Gastrocnemius medialis (tissue), 4 donors: ENCODE measurements around the gene STX3. TPM values are rescaled to one million over a fixed set of nuclear protein-coding genes. Genes with fewer than 3 reads are reported as not detected.
A peak's percentile ranks its signal among the peaks of the same experiment; 100 is the strongest.

ENCODE experiments used
- ATAC-seq, 2 donors: fragments of 150-250 bp; one replicate each; pipeline ENCODE4 v1.9.1; 2016
- DNase-seq, 2 donors: peaks; one replicate each; pipeline ENCODE4 v3.0.0-alpha.2; 2019
- H3K27ac ChIP-seq, 4 donors: fragments of 200-600 bp; sonication (generic); 1 replicate in 1 of 4; 2 replicates in 3 of 4; pipeline ENCODE4 v1.5.1; 2016 to 2018; ENCODE audit warnings: mild to moderate bottlenecking in 2 of 4, moderate library complexity in 1 of 4
- H3K27me3 ChIP-seq, 3 donors: fragments of 200-600 bp; sonication (generic) in 2 of 3; 1 replicate in 1 of 3; 2 replicates in 2 of 3; pipeline versions ENCODE4 v1.5.1 to v1.6.0; 2016 to 2019; ENCODE audit warnings: mild to moderate bottlenecking in 1 of 3, moderate library complexity in 1 of 3
- H3K36me3 ChIP-seq, 2 donors: fragments of 200-600 bp; sonication (generic) in 1 of 2; one replicate each; pipeline ENCODE4 v1.5.1; 2017 to 2018
- H3K4me1 ChIP-seq, 2 donors: fragments of 200-600 bp; sonication (generic) in 1 of 2; one replicate each; pipeline ENCODE4 v1.5.1; 2016 to 2017; ENCODE audit warnings: mild to moderate bottlenecking in 2 of 2
- H3K4me3 ChIP-seq, 4 donors: fragments of 200-600 bp; sonication (generic) in 3 of 4; 1 replicate in 1 of 4; 2 replicates in 3 of 4; pipeline ENCODE4 v1.5.1; 2016 to 2019; ENCODE audit warnings: mild to moderate bottlenecking in 2 of 4
- H3K9me3 ChIP-seq, 3 donors: fragments of 200-600 bp; sonication (generic) in 2 of 3; 1 replicate in 1 of 3; 2 replicates in 2 of 3; pipeline ENCODE4 v1.5.1; 2016 to 2019
- CTCF ChIP-seq, 5 experiments: fragments of 450-650 bp in 3 of 5; fragments of 200-600 bp in 2 of 5; sonication (generic) in 2 of 5; IDR thresholded peaks in 4 of 5; conservative IDR thresholded peaks in 1 of 5; 1 replicate in 4 of 5; 2 replicates in 1 of 5; pipeline ENCODE4 v1.5.1; 2016 to 2019; ENCODE audit warnings: antibody characterized with exemption in 5 of 5, mild to moderate bottlenecking in 3 of 5, moderate library complexity in 3 of 5
- POLR2A ChIP-seq, 2 donors: fragments of 450-650 bp; IDR thresholded peaks; one replicate each; pipeline ENCODE4 v1.6.1; 2017; ENCODE audit warnings: antibody characterized with exemption in 2 of 2, mild to moderate bottlenecking in 2 of 2, moderate library complexity in 2 of 2
- in situ Hi-C, 4 donors: fragments of 200-750 bp; cut with MboI; loops; one replicate each; pipeline versions ENCODE4 v1.15.0 to v1.8.0; 2017; ENCODE audit warnings: low sequenced_read_pairs in 4 of 4
- intact Hi-C: fragments of 100-400 bp; cut with DNase I; formaldehyde crosslinking; loops from one replicate; pipeline ENCODE4 v1.15.1; 2023; ENCODE audit warnings: low total_unique reads
- total RNA-seq, 4 donors: library from RNA; depleted of rRNA; stranded (reverse); fragments of >200 nt; gene quantifications; one replicate each; pipeline versions ENCODE4 v1.1.0 to v1.2.3, GENCODE V29; 2016

The STX3 gene
- total RNA-seq, 4 donors from 2014 or later, result 8.3 to 23.4 (median 15.8) TPM

DNA sequence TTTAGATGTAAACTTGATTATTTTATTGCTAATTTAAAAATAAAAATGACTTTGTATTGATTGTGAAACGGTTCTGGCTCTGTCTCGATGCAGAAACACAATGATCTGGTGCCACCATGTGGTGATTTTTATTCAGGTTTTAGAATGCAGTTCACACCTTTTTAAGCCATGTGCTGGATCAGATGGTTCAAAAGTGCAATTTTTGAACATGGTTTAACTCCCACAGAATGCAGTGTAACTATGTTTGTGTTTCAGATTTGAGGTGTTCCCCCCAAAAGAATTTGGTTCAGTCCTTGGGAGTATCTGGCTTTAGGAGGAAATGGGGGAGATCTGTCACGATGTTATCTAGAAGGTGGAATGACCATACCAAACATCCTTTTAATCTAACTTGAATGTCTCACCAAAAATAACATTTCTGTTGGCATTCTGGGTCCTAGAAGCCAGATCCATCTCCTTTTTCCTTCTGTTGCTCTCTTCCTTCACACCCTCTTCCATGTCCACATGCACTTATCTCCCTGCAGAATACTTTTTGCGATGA is 47.5 kb downstream of the STX3 start:
- in situ Hi-C loops, result loop anchor here (5.0 to 25.0 kb wide), 5 partner anchors 45 to 270 kb away; partner anchors contain the start of gene STX3 (in 1 of the 4)
- H3K4me3 ChIP-seq, result no peak overlapping the region

DNA sequence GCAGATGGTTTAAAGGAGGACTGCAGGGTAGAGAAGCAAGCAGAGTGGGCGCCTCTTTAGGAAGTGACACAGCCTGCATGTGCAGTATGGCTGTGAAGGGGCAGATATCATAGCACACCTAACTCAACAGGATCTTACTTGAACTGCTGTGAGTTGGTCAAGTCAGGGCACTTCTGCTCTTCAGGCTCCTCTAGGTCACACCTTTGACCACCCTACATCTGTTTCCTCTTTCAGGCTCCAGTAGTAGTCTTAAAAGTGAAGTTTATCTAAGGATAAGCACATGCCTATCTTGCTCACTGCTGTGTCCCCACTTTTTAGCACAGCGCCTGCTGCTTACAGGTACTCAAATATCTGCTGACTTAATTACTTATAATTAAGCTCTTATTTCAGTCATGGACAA is 48.9 kb downstream of the STX3 start:
- Histone ChIP-seq H3K27ac (no peak overlapping the region), H3K4me1 (peaks cover 6 to 9% of the 10 kb centered on the region in 2 donors), H3K36me3 (peaks cover 0 to 37% of the 10 kb centered on the region in 2 donors), H3K4me3 (no peak overlapping the region), H3K9me3 (no peaks in the 10 kb centered on the region), H3K27me3 (no peaks in the 10 kb centered on the region)
- in situ Hi-C loops, result loop anchor here (5.0 to 25.0 kb wide), 5 partner anchors 47 to 272 kb away; partner anchors contain the start of gene STX3 (in 1 of the 4)
- TF ChIP-seq POLR2A (IDR thresholded peaks at IDR 0.05), result no peak
- no peak for TF ChIP-seq CTCF (IDR thresholded peaks at IDR 0.05 in 4 of 5, conservative IDR thresholded peaks at IDR 0.05 in 1 of 5)
- DNase-seq (no peak), ATAC-seq (no peak)
- intact Hi-C loops, result loop anchor here (5.0 kb wide), 2 partner anchors 192 to 267 kb away; no protein-coding TSS in a partner anchor

More for the DNA sequence above, 47.5 kb downstream of the STX3 start:
- no peaks in the 10 kb centered on the region for H3K27me3 ChIP-seq
- no peaks in the 10 kb centered on the region for H3K9me3 ChIP-seq
- TF ChIP-seq POLR2A (IDR thresholded peaks at IDR 0.05) (no peak), CTCF (IDR thresholded peaks at IDR 0.05 in 4 of 5, conservative IDR thresholded peaks at IDR 0.05 in 1 of 5) (peak; percentile 59 to 83 (median 64))
- intact Hi-C loops, result loop anchor here (1.0 to 5.0 kb wide), 5 partner anchors 8 to 265 kb away; partner anchors contain the start of genes MRPL16 and PATL1
- H3K27ac ChIP-seq, result peak overlapping the region; percentile 36 to 78 (median 64)
- DNase-seq (peak in 1 of 2 donors; percentile 18), ATAC-seq (peak; percentile 84 to 85)
- peaks cover 0 to 33% of the 10 kb centered on the region in 2 donors for H3K36me3 ChIP-seq
- peaks cover 6 to 9% of the 10 kb centered on the region in 2 donors for H3K4me1 ChIP-seq

DNA sequence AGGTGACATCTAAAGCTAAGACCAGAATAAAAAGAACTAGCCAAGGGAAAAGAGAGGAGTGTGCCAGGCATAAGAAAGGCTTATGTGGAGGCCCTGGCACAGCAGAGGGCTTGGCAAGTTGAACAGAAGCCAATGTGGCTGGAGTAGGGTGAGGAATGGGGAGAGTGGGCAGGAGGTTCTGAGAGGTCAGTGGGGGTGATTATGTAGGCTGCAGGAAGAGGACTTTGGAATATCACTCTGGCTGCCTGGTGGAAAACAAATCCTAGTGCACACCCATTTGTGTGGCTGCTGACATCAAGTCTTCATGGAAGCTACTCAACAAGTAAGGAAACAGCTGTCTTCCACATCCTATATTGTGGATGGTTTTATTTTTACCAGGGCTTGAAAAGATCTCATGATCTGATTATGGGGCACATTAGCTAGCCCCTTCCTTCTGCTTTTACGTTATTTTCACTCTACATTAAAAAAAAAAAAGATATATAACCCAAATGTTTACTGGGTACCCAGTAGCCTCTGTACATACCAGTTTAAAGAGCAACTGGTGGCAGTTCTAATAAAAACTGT is 52.0 kb downstream of the STX3 start:
- H3K27ac ChIP-seq, result no peak overlapping the region
- H3K4me1 ChIP-seq, result peaks cover 11 to 12% of the 10 kb centered on the region in 2 donors
- H3K4me3 ChIP-seq, result no peak overlapping the region
- H3K9me3 ChIP-seq, result no peaks in the 10 kb centered on the region
- DNase-seq (no peak), ATAC-seq (no peak)
- intact Hi-C loops, result no loop called here
- in situ Hi-C loops, result loop anchor here in 3 of 4 donors (10.0 to 25.0 kb wide), 2 partner anchors 270 to 272 kb away; no protein-coding TSS in a partner anchor
- no peaks in the 10 kb centered on the region for H3K27me3 ChIP-seq
- peaks cover 0 to 37% of the 10 kb centered on the region in 2 donors for H3K36me3 ChIP-seq
- no peak for TF ChIP-seq CTCF (IDR thresholded peaks at IDR 0.05 in 4 of 5, conservative IDR thresholded peaks at IDR 0.05 in 1 of 5)

DNA sequence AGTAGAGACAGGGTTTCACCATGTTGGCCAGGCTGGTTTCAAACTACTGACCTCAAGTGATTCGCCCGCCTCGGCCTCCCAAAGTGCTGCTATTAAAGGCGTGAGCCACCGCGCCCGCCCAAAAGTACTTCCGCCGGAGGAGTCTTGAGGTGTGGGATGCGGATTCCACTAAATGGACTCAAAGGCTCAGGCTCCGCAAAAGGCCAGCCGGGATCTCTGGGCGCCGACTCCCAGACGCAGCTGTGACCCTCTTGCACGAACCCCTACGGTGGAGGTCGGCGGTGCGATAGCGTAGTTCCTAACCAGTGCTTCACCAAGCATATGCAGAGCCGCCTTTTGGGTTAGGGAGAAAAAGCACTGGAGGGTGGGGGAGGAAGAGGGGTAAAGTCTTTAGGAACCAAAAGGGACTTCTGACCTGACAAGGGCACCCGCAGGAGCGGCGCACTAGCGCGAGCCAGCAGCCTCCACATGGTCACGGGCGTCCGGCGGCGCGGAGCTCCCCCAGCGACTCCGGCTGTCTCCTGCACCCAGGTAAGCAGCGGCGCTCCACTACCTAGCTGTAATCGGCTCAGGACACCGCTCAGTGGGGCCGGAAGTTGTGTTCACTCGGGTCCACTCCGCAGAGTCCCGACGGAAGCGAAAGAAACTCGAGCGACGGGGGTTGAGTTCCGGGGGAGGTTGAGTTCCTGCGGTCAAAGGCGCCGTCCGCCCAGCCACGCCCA is 55.2 kb downstream of the STX3 start, which contains the start of gene MRPL16:
TSS of gene MRPL16 (minus strand) at position 590 of the 722 bp plus-strand sequence. CDS start at position 470, 120 bp downstream.
- peak; percentile 98 to 99 for ATAC-seq
- Histone ChIP-seq H3K27ac (peak within 1 kb of the TSS; percentile 83 to 90 (median 87)), H3K4me3 (peak within 1 kb of the TSS; percentile 76 to 98 (median 93)), H3K9me3 (no peaks in the 10 kb centered on the region), H3K27me3 (no peaks in the 10 kb centered on the region), H3K36me3 (peaks cover 0 to 26% of the 10 kb centered on the region in 2 donors), H3K4me1 (peaks cover 8 to 11% of the 10 kb centered on the region in 2 donors)
- in situ Hi-C loops, result loop anchor here in 1 of 4 donors (25.0 kb wide), 1 partner anchor 273 kb away; no protein-coding TSS in a partner anchor
- peak; percentile 73 to 82 for DNase-seq
- peak; percentile 14 to 51 (median 17) for TF ChIP-seq CTCF (IDR thresholded peaks at IDR 0.05 in 4 of 5, conservative IDR thresholded peaks at IDR 0.05 in 1 of 5)
- peak in 1 of 2 donors; percentile 16 for TF ChIP-seq POLR2A (IDR thresholded peaks at IDR 0.05)
- intact Hi-C loops, result loop anchor here (1.0 to 5.0 kb wide), 3 partner anchors 8 to 263 kb away; partner anchors contain the start of gene STX3
